Raji (cell line): ENCODE data around the gene MIER2.

Experiments used
- POLR2A ChIP-seq: IDR thresholded peaks from 2 replicates; pipeline ENCODE4 v1.6.1; 2011; ENCODE audit warnings: low read depth, low read length, control low read depth; ENCODE audit not compliant: insufficient read depth

MIER2 gene

GRCh38 chr19:344625-345319 is at the start of gene MIER2:
TSS of gene MIER2 (minus strand) at chr19:344796. CDS start at chr19:344782, 14 bp downstream.
- TF ChIP-seq POLR2A, result peak; percentile 66

- TF ChIP-seq POLR2A, result no peak
Observed at GRCh38 chr19:392375-392970, 47.9 kb upstream of the MIER2 start.

- TF ChIP-seq POLR2A, result no peak
Observed at GRCh38 chr19:391726-392374, 47.3 kb upstream of the MIER2 start.

GRCh38 chr19:391207-391557 is 46.6 kb upstream of the MIER2 start:
- TF ChIP-seq POLR2A, result no peak

GRCh38 chr19:390386-391206 is 46.0 kb upstream of the MIER2 start:
- TF ChIP-seq POLR2A, result no peak

GRCh38 chr19:389935-390289 is 45.3 kb upstream of the MIER2 start:
- no peak for TF ChIP-seq POLR2A

GRCh38 chr19:389255-389934 is 44.8 kb upstream of the MIER2 start:
- TF ChIP-seq POLR2A, result no peak

GRCh38 chr19:388691-389090 is 44.1 kb upstream of the MIER2 start:
- no peak for TF ChIP-seq POLR2A

- no peak for TF ChIP-seq POLR2A
Observed at GRCh38 chr19:387777-388176, 43.2 kb upstream of the MIER2 start.

- no peak for TF ChIP-seq POLR2A
Observed at GRCh38 chr19:384799-385169, 40.2 kb upstream of the MIER2 start.

GRCh38 chr19:383922-384798 is 39.6 kb upstream of the MIER2 start:
- TF ChIP-seq POLR2A, result no peak

GRCh38 chr19:383040-383439 is 38.4 kb upstream of the MIER2 start:
- TF ChIP-seq POLR2A, result no peak

GRCh38 chr19:382578-382977 is 38.0 kb upstream of the MIER2 start:
- TF ChIP-seq POLR2A, result 0 out of 2 replicates have a peak, but pooled peaks have one; percentile 28

GRCh38 chr19:379796-380195 is 35.2 kb upstream of the MIER2 start:
- TF ChIP-seq POLR2A, result no peak

GRCh38 chr19:378706-379105 is 34.1 kb upstream of the MIER2 start:
- no peak for TF ChIP-seq POLR2A
